HCT116 (cell line): ENCODE results near the gene MRPS2.

Experiments used
- EZH2 ChIP-seq: fragments of 200-600 bp; sonication (generic); IDR thresholded peaks from 2 replicates; pipeline ENCODE4 v1.6.1; 2017; ENCODE audit warnings: antibody characterized with exemption, mixed run types
- EZH2phosphoT487 ChIP-seq: fragments of 200-600 bp; IDR thresholded peaks from 2 replicates; pipeline ENCODE4 v1.6.1; 2018; ENCODE audit warnings: antibody characterized with exemption, borderline replicate concordance
- POLR2A ChIP-seq: IDR thresholded peaks from 2 replicates; pipeline ENCODE4 v1.7.0; 2011; ENCODE audit warnings: borderline replicate concordance; ENCODE audit not compliant: insufficient read depth, insufficient read length; ENCODE audit errors: extremely low read depth
- POLR2AphosphoS5 ChIP-seq: IDR thresholded peaks from 2 replicates; pipeline ENCODE4 v1.6.1; 2011; ENCODE audit warnings: mild to moderate bottlenecking, low read depth, low read length, moderate library complexity
- RAD21 ChIP-seq: IDR thresholded peaks from 2 replicates; pipeline ENCODE4 v1.6.1; 2012; ENCODE audit warnings: low read depth, mild to moderate bottlenecking
- YY1 ChIP-seq: IDR thresholded peaks from 2 replicates; pipeline ENCODE4 v1.6.1; 2011; ENCODE audit warnings: low read length, low read depth, moderate library complexity, mild to moderate bottlenecking; ENCODE audit not compliant: insufficient replicate concordance; ENCODE audit errors: extremely low read depth
- ZNF274 ChIP-seq: fragments of 200-500 bp; sonication (Bioruptor generic); IDR thresholded peaks from 2 replicates; pipeline ENCODE4 v1.6.1; 2014; ENCODE audit warnings: mild to moderate bottlenecking, low read depth, low read length, inconsistent platforms
- TF ChIP-seq, protein P1 (sequence below), 3 experiments: fragments of 200-600 bp in 1 of 3; sonication (generic) in 1 of 3; IDR thresholded peaks in 2 of 3; conservative IDR thresholded peaks in 1 of 3; 2 replicates each; pipeline ENCODE4 v1.5.1; 2012 to 2017; ENCODE audit warnings: low read depth in 2 of 3, low read length in 2 of 3, antibody characterized with exemption in 1 of 3, borderline replicate concordance in 1 of 3, control low read depth in 1 of 3, mild to moderate bottlenecking in 1 of 3, mixed read lengths in 1 of 3, mixed run types in 1 of 3, moderate library complexity in 1 of 3; ENCODE audit not compliant: insufficient read depth in 1 of 3
- TF ChIP-seq, protein P2 (sequence below): IDR thresholded peaks from 2 replicates; pipeline ENCODE4 v1.6.1; 2011; ENCODE audit warnings: mild to moderate bottlenecking, low read length, moderate library complexity; ENCODE audit not compliant: insufficient replicate concordance; ENCODE audit errors: extremely low read depth

DNA sequence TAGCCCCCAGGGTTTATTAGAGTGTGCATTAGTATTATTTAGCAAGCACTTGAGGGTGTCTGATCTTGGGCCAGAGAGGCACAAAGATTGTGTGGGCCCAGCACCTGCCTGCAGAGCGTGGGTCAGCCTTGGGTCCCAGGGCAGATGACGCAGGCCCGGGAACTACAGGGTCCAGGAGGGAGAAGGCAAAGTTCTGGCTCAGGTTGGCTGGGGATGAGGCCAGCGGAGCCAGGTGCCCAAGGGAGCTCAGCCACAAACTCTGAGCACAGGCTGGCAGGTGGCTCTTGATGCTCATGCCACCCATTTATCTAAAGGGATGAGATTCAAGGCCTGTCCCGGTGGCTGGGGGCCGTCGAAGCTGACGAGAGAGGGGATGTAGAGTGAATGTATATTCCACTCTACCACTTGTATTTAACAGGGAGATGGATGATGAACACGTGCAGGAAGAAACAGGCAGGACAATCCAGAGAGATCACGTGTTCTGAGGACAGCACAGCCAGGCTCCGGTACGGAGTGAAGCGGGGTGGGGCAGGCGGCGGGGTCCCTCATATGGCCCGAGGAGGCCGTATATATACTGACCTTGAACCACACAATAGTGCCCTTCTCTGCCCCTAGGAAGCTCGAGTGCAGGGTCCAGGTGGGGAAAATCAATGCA, 44.6 kb downstream of the MRPS2 start:
- TF ChIP-seq, protein P1, sequence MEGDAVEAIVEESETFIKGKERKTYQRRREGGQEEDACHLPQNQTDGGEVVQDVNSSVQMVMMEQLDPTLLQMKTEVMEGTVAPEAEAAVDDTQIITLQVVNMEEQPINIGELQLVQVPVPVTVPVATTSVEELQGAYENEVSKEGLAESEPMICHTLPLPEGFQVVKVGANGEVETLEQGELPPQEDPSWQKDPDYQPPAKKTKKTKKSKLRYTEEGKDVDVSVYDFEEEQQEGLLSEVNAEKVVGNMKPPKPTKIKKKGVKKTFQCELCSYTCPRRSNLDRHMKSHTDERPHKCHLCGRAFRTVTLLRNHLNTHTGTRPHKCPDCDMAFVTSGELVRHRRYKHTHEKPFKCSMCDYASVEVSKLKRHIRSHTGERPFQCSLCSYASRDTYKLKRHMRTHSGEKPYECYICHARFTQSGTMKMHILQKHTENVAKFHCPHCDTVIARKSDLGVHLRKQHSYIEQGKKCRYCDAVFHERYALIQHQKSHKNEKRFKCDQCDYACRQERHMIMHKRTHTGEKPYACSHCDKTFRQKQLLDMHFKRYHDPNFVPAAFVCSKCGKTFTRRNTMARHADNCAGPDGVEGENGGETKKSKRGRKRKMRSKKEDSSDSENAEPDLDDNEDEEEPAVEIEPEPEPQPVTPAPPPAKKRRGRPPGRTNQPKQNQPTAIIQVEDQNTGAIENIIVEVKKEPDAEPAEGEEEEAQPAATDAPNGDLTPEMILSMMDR (IDR thresholded peaks at IDR 0.05 in 2 of 3, conservative IDR thresholded peaks at IDR 0.05 in 1 of 3; ENCODE audit: borderline replicate concordance in 1 of 3, insufficient read depth in 1 of 3, low read depth in 2 of 3, low read length in 2 of 3) = no peak
- TF ChIP-seq POLR2A = no peak
- no peak for TF ChIP-seq YY1
- no peak for TF ChIP-seq EZH2
- TF ChIP-seq EZH2phosphoT487 = no peak
- TF ChIP-seq RAD21 = no peak
- TF ChIP-seq, protein P2, sequence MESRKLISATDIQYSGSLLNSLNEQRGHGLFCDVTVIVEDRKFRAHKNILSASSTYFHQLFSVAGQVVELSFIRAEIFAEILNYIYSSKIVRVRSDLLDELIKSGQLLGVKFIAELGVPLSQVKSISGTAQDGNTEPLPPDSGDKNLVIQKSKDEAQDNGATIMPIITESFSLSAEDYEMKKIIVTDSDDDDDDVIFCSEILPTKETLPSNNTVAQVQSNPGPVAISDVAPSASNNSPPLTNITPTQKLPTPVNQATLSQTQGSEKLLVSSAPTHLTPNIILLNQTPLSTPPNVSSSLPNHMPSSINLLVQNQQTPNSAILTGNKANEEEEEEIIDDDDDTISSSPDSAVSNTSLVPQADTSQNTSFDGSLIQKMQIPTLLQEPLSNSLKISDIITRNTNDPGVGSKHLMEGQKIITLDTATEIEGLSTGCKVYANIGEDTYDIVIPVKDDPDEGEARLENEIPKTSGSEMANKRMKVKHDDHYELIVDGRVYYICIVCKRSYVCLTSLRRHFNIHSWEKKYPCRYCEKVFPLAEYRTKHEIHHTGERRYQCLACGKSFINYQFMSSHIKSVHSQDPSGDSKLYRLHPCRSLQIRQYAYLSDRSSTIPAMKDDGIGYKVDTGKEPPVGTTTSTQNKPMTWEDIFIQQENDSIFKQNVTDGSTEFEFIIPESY = no peak
- no peak for TF ChIP-seq POLR2AphosphoS5
- TF ChIP-seq ZNF274 = no peak
